Activated CD8-positive, alpha-beta memory T cell treated with anti-CD3 and anti-CD28 coated beads for 4 hours (primary cell): ENCODE measurements around the gene VIPR2.
"Not testable (repeated sequence)": the region's sequence is repeated elsewhere in the genome, so short reads cannot be mapped to it uniquely, and the experiment has no call there.

ENCODE experiments used
- DNase-seq, 2 donors: peaks; one replicate each; pipeline ENCODE4 v3.0.0-alpha.2; 2020; ENCODE audit warnings: low read depth in 2 of 2

VIPR2 gene

DNA sequence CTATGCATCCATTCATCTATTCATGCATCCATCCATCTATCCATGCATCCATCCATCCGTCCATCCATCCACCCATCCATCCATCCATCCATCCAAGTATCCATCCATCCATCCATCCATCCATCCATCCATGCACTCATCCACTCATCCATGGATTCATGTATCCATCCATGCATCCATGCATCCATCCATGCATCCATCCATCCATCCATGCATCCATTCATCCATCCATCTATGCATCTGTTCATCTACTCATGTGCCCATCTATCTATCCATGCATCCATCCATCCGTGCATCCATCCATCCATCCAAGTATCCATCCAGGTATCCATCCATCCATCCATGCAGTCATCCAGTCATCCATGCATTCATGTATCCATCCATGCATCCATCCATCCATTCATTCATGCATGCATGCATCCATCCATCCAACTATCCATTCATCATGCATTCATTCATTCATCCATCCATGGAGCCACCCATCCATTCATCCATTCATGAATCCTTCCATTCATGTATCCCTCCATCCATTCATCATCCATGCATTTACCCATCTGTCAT, 156.3 kb downstream of the VIPR2 start:
- no peak for DNase-seq

DNA sequence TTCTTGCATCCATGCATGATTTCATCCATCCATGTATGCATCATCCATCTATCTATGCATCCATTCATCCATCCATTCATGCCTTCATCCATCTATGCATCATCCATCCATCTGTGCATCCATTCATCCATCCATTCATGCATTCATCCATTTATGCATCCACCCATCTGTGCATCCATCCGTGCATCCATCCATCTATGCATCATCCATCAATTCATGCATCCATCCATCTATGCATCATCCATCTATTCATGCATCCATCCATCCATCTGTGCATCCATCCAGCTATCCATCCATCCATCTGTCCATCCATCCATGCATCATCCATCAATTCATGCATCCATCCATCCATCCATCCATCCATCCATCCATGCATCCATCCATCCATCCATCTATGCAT, 157.0 kb downstream of the VIPR2 start:
- DNase-seq = no peak

DNA sequence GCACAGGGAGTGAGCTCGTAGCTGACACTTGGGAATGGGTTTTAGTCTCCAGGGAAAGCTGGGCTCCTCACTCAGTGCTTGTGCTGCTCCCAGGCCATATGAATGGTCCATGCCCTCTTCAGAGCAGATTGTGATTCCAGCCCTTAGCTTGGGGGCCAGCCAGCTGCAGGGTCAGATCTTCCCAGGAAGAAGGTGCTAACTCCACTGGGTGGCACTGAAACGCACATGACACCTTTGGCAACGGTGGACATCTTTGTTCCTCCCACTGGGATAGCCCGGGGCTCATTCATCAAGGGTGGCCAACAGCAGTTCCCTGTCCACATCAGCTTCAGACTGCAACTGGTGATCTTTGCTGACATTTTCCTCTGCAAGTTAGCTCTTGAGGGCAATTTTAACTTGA, 159.1 kb downstream of the VIPR2 start:
- no peak for DNase-seq

DNA sequence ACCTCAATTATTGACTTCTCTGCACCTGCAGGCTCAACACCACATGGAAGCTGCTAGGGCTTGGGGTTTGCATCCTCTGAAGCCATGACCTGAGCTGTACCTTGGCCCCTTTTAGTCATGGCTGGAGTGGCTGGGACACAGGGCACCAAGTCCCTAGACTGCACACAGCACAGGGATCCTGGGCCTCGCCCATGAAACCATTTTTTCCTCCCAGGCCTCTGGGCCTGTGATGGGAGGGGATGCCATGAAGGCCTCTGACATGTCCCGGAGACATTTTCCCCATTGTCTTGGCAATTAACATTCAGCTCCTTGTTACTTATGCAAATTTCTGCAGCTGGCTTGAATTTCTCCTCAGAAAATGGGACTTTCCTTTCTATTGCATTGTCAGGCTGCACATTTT, 160.7 kb downstream of the VIPR2 start:
- DNase-seq = not testable (repeated sequence)

DNA sequence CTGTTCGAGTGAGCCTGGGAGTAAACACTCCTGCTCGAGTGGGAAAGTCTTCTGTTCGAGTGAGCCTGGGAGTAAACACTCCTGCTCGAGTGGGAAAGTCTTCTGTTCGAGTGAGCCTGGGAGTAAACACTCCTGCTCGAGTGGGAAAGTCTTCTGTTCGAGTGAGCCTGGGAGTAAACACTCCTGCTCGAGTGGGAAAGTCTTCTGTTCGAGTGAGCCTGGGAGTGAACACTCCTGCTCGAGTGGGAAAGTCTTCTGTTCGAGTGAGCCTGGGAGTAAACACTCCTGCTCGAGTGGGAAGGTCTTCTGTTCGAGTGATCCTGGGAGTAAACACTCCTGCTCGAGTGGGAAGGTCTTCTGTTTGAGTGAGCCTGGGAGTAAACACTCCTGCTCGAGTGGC, 162.6 kb downstream of the VIPR2 start:
- not testable (repeated sequence) for DNase-seq

DNA sequence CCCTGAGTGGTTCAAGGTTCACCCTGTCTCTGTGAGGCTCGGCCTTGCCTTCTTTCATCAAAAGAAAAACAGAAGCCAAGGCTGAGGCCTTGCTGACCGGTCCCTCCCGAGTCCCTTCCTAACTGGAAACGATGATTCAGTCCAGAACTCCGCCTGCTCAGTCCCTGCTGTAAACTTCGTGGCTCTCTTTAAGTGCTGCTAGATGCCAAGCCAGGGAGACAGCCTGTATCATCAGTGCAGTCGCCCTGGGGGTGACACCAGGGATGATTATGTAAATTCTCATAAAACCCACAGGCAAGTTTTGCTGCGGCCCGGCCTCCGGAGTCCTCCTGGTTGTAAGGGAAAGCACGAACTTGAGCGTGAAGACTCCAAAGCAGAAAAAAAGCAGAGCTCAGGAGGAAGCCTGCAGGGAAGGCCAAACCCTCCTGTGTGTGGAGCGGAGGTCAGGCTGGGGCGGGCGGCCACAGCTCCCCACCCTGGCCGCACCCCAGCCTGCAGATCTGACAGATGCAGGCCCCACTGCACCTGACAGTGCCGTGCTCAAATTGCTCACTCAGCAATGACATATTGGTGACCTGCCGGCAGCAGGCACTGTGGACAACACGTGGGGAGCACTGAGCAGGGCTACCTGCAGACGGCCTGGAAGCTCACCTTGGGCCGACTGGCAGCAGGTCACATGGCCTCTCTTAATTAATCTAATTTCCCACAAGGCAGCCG, 164.9 kb downstream of the VIPR2 start:
- DNase-seq = no peak

DNA sequence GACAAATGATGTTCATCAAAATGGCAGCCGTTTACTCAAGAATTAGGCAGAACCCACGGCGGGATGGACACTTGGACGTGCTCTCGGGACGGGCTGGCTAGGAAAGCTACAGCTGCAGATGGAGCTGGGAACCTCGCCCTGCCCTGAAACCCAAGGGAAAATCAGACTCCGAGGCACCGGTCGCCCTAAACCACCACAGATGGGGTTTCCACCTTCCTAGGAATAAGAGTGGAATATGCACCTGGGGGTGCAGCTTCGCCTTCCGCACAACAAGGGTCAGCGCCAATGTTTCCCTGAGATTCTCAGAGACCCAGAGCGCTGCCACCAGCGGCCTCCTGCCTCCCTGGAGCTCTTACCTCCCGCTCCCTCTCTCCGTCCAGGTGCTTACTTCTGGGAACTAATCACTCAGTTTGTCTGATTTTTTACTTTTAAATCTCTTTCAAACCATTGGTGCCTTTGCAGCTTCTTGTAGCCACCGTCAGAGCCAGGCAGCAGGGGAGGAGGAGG, 165.6 kb downstream of the VIPR2 start:
- DNase-seq = no peak
